Stimulated activated CD8-positive, alpha-beta memory T cell treated with anti-CD3 and anti-CD28 coated beads, Interleukin-15, amount 100 ng/mL, for 1 hour (primary cell): ENCODE results near the gene TEDC1.

Source experiments
- DNase-seq: peaks from one replicate; pipeline ENCODE4 v3.0.0-alpha.2; 2020; ENCODE audit warnings: low read depth

TEDC1 gene

GRCh38 chr14:105473677-105474482 lies 17.2 kb upstream of the TEDC1 start:
- DNase-seq, result peak; percentile 60

GRCh38 chr14:105474483-105475268 lies 16.4 kb upstream of the TEDC1 start, which contains the start of gene CRIP2:
Gene CRIP2, plus strand, starts transcription at chr14:105474821. Its CDS starts 42 bp downstream, at chr14:105474863.
- DNase-seq, result no peak

GRCh38 chr14:105475269-105476096 lies 15.6 kb upstream of the TEDC1 start:
- DNase-seq, result no peak

- no peak for DNase-seq
These were observed 14.8 kb upstream of the TEDC1 start for GRCh38 chr14:105476097-105476830.

DNA sequence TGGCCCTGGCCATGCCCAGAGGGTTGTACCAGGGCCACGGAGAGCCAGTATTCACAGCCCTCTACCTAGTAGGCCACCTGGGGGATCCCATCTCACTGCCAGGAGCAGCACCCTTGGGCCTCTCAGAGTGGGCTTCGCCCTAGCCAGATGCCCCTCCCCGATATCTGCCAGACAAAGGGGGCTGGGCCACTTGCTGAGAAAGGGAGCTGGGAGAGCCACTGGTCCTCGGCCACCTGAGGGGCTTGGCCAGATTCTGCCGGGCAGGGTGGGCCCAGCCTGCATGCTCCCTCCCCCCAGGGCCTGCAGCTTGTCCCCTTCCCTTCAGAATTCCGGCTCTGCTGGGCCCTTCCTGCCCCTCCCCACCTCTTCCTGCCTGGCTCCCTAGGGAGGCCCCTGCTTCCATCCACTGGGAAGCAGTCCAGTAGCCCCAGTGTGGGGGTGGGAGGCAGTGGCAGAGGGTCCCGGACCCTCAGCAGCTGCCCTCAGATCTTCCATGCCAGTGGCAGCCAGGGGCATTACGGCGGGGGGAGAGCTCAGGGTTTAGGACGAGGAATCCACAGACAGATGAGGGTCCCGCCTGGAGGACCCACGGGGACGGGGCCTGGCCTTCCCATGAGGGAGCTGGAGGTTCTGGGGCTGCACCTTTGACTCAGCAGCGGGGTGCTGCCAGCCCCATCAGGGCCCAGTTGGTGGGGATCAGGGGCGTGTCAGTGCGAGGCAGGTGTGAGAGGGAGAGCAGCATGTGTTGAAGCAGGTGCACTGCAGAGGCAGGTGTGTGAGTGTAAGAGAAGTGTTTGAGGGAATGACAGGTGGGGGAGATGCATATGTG lies 14.0 kb upstream of the TEDC1 start:
- DNase-seq, result no peak

- peak; percentile 49 for DNase-seq
These were observed 13.2 kb upstream of the TEDC1 start for GRCh38 chr14:105477660-105478397.

DNA sequence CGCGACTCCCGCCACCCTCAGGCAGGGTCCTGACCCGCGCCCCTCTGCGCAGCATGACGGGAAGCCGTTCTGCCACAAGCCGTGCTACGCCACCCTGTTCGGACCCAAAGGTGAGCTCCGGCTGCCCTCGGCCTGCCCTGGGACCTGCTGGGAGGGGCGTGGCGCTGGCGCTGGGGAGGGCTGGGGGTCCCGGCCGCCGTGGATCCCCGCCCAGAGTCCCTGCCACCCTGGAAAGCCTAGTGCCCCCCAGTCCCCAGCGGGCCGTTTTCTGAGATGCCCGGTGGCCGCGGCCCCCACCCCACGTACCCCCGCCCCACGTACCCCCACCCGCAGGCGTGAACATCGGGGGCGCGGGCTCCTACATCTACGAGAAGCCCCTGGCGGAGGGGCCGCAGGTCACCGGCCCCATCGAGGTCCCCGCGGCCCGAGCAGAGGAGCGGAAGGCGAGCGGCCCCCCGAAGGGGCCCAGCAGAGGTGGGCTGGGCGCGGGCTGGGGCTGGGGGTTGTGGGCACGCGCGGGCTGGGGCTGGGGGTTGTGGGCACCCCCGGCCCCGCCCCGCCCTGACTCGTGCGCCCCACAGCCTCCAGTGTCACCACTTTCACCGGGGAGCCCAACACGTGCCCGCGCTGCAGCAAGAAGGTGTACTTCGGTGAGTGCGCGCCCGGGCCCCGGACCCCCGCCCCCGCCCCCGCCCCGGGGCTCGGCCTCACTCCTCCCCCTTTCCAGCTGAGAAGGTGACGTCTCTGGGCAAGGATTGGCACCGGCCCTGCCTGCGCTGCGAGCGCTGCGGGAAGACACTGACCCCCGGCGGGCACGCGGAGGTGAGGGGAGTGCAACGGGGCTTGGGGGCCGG lies 12.4 kb upstream of the TEDC1 start:
- no peak for DNase-seq

GRCh38 chr14:105479431-105480158 lies 11.5 kb upstream of the TEDC1 start:
- DNase-seq, result no peak

- DNase-seq, result no peak
These were observed 10.8 kb upstream of the TEDC1 start for GRCh38 chr14:105480199-105480746.

DNA sequence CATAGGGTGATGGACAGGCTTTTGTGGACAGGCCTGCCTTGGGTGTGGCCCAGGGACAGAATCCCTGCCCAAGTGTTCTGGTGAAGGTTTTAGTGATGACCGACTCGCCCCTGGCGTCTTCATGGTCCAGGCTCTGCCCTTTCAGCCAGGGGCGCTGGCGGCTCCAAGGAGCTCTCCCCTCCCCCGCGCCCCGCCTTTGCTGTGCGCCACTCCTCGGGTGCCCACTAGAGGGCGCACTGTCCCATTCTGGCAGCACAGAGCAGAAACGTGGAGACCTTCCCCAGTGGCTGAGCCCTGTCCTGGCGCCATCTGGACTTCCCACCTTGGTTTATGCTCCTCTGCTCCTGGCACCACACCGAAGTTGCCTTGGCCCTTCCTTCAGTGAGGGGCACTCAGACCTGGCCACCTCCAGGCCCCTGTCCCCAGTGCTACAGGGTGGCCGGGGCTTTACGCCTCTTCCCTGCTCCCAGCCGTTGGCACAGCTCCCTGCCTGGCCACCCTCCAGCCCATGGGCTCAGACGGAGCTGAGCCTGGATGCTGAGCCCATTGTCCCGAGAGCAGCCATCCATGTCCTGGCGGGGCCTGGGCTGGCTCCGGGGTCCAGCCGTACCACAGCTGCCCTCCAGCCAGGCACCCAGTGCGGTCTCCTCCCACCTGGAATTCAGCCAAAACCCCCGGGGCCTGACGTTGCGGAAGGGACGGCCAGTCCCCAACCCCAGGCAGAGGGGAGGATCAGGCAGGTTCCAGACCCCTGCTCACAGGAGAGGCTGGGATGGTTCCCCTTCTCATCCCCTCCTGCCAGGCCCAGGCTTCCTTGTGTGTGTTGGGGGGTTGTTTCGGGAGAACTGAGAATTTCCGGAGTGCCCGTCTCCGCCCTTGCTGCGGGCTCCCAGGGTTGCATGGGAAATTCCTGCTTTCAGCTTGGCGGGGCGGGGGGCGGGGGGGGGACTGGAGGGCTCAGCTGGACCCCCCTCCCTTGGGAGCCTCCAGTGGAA lies 9.9 kb upstream of the TEDC1 start:
- DNase-seq, result peak; percentile 88

DNA sequence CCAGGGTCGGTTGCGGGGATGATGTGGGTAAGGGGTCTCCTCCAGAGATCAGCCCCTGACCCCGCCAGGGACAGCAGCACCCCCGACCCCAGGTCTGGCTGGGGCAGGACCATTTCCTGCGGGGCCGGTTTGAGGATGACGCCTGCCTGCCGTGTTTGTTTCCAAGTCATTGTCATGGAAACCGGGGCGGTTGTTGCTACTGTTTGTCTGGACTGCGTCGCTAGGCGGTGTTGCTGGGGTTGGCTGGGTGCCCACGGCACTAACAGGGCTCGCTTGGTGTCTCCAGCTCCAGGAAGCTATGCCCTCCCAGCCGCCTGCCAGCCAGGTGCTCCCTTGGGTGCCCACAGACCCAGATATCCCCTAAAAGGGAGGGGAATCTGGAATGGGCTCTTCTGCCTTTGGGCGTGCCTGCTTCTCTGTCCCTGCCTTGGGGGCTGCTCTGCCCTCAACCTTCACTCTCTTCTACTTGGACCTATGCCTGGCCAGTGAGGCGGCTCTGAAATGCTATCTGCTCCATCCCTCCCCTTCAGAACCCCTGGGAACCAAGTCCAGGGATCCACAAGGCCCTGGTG lies 9.1 kb upstream of the TEDC1 start:
- DNase-seq, result peak; percentile 81

- no peak for DNase-seq
These were observed 8.4 kb upstream of the TEDC1 start for GRCh38 chr14:105482486-105483110.

DNA sequence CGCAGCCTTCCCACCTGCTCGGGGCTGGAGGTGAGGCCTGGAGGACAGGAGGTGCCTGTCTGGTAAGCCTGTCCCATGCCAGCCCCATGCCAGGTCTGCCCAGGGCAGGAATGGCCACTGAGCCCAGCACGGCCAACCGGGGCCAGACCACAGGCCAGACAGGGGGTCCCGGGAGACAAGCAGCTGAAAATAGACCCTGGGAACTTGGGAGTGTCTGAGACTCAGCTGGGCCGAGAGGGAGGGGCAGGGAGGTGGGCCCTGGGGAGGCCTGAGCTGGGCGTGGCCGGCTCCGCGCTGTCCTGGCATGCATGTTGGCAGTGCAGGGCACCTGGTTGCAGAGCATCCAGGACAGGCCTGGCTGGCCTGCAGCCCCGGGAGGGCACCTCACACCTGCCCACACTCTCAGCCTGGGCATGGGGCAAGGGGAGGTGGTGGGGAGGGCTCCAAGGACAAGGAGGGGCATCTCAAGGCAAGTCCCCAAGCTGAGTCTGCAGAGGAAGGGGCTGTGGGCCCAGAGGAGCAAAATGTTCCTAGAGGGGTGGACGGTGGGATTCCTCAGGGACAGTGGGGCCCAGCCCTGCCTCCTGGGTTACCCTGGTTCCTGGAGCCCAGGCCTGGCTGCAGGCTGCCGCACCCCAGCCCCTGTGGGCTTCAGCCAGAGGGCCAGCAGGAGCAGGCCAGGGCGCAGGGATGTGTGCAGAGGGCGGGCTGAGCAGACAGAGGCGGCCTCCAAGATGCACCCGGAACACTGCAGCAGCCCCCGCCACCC lies 7.6 kb upstream of the TEDC1 start:
- DNase-seq, result no peak

DNA sequence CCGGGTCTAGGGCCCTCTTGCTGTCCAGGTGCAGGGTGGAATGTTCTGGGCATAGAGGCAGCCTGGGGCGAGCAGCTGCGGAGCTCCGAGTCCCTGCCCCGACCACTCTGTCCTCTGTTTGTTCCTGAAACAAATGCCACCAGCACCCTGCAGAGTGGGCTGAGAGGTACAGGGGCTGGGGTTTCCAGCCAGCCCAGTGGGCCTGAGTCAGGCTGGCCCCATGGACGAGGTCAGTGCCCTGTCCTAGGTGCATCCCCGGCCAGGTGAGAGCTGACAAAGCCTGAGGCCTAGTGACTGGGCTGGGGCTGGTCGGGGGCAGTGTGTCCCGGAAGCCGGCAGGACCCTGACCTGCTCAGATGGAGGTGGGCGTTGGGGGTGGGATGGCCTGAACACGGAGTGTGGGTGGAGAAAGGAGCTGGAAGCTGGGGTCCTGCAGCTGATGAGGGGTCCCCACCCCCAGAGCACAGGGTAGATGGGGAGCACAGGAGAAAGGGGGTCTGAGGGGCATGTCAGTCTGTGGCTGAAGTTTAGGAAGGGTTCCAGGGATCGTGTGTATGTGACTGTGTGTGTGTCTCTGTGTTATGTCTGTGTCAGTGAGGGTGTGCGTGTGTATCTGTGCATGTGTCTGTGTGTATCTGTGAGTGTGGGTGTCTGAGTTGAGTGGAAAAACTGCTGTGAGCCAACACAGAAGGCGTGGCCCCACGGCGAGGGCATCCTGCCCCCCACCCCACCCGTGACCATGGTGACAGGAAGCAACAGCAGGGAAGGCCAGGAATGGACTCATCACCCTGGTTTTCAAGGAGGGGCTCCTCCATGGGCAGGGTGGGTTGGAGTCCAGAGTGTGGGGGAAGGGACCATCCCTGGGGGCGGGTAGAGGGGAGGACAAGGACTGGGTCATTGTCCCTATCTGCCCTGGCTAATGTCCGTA lies 6.7 kb upstream of the TEDC1 start:
- DNase-seq, result no peak
